ENCODE results near the gene POPDC2. TPM values are rescaled to one million over a fixed set of nuclear protein-coding genes. Genes with fewer than 3 reads are reported as not detected.
A peak's percentile ranks its signal among the peaks of the same experiment; 100 is the strongest.

POPDC2 gene
- total RNA-seq, 1 experiment from 2014 or later, result 0.48 TPM

DNA sequence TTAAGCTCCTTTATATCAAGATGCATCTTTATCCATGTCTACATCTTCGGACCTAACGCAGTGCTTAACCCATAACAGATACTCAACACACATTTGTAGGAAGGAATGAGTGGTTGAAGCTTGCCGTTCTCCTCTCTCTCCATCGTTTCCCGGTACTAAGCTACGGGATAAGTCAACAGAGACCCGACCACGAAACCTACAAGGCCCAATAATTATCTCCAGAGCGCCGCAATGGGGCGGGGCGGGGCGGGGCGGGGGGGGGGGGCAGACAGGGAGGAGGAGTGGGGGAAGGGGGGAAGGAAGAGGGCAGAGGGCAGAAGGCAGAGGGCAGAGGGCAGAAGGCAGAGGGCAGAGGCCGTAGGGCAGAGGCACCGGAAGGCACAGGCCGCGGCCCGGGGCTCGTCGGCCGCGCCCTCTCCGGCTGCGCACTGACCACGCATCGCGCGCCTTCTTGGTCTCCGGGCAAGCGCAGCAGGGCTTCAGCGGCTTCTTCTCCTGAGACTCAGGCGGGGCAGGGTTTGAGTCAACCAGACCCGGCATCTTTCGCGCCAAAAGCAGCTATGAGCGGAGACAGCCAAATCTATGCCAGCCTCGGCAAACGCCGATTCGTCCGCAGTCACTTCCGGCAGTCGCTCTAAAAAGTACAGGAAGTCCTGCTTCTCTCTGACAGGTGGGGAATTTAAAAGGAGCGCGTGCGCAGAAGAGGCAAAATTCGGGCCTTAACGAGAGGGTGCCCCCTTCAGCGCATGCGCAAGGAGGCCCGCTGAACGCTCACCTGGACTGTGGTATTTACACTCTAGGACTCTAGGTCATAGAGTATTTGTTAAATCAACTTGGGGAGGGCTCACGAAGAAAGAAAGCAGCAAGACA lies 16.6 kb upstream of the POPDC2 start, which contains the start of gene COX17 (continued):
- no peak for TF ChIP-seq MXD4 (CRISPR knock-in tag; IDR thresholded peaks at IDR 0.05; ENCODE audit: borderline replicate concordance)
- peak; percentile 57; the same call in 1 of the 2 replicates for TF ChIP-seq SP1 (CRISPR knock-in tag; conservative IDR thresholded peaks at IDR 0.05)
- no peak for TF ChIP-seq OVOL2 (CRISPR knock-in tag; IDR thresholded peaks at IDR 0.05; ENCODE audit: borderline replicate concordance)
- TF ChIP-seq ZBTB21 (CRISPR knock-in tag; IDR thresholded peaks at IDR 0.05; ENCODE audit: borderline replicate concordance), result peak; percentile 27; the same call in 1 of the 2 replicates
- TF ChIP-seq ZSCAN18 (CRISPR knock-in tag; IDR thresholded peaks at IDR 0.05), result no peak
- TF ChIP-seq NFE2L1 (CRISPR knock-in tag; IDR thresholded peaks at IDR 0.05), result no peak
- TF ChIP-seq, protein P1, sequence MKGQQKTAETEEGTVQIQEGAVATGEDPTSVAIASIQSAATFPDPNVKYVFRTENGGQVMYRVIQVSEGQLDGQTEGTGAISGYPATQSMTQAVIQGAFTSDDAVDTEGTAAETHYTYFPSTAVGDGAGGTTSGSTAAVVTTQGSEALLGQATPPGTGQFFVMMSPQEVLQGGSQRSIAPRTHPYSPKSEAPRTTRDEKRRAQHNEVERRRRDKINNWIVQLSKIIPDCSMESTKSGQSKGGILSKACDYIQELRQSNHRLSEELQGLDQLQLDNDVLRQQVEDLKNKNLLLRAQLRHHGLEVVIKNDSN (CRISPR knock-in tag; IDR thresholded peaks at IDR 0.05), result no peak
- TF ChIP-seq MYBL2 (CRISPR knock-in tag; IDR thresholded peaks at IDR 0.05), result peak; percentile 94
- TF ChIP-seq ZNF671 (CRISPR knock-in tag; IDR thresholded peaks at IDR 0.05), result no peak
- TF ChIP-seq SOX15 (CRISPR knock-in tag; IDR thresholded peaks at IDR 0.05), result no peak
- 0 out of 2 replicates have a peak, but pooled peaks have one; percentile 29 for TF ChIP-seq CREB1 (CRISPR knock-in tag; IDR thresholded peaks at IDR 0.05)
- TF ChIP-seq ATF6 (CRISPR knock-in tag; IDR thresholded peaks at IDR 0.05), result no peak
- TF ChIP-seq SMAD3 (CRISPR knock-in tag; IDR thresholded peaks at IDR 0.05; ENCODE audit: borderline replicate concordance), result no peak
- TF ChIP-seq, protein P2, sequence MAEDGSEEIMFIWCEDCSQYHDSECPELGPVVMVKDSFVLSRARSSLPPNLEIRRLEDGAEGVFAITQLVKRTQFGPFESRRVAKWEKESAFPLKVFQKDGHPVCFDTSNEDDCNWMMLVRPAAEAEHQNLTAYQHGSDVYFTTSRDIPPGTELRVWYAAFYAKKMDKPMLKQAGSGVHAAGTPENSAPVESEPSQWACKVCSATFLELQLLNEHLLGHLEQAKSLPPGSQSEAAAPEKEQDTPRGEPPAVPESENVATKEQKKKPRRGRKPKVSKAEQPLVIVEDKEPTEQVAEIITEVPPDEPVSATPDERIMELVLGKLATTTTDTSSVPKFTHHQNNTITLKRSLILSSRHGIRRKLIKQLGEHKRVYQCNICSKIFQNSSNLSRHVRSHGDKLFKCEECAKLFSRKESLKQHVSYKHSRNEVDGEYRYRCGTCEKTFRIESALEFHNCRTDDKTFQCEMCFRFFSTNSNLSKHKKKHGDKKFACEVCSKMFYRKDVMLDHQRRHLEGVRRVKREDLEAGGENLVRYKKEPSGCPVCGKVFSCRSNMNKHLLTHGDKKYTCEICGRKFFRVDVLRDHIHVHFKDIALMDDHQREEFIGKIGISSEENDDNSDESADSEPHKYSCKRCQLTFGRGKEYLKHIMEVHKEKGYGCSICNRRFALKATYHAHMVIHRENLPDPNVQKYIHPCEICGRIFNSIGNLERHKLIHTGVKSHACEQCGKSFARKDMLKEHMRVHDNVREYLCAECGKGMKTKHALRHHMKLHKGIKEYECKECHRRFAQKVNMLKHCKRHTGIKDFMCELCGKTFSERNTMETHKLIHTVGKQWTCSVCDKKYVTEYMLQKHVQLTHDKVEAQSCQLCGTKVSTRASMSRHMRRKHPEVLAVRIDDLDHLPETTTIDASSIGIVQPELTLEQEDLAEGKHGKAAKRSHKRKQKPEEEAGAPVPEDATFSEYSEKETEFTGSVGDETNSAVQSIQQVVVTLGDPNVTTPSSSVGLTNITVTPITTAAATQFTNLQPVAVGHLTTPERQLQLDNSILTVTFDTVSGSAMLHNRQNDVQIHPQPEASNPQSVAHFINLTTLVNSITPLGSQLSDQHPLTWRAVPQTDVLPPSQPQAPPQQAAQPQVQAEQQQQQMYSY (CRISPR knock-in tag; IDR thresholded peaks at IDR 0.05), result no peak
- TF ChIP-seq MAX (CRISPR knock-in tag; IDR thresholded peaks at IDR 0.05), result peak; percentile 52; the same call in 1 of the 2 replicates

GRCh38 chr3:119676020-119676419 lies 15.6 kb upstream of the POPDC2 start:
- Mint-ChIP-seq H3K9me3 (no peaks in the 10 kb centered on the region), H3K36me3 (peaks cover 33% of the 10 kb centered on the region), H3K4me3 (peak overlapping the region; percentile 97), H3K27me3 (ENCODE audit: low read depth) (peaks cover 4% of the 10 kb centered on the region; the same call in 1 of the 2 replicates), H3K27ac (no peak overlapping the region), H3K4me1 (peaks cover 20% of the 10 kb centered on the region)
- ATAC-seq (no peak), DNase-seq (ENCODE audit: low spot score) (no peak)
- no peak for TF ChIP-seq ZNF219 (CRISPR knock-in tag; IDR thresholded peaks at IDR 0.05; ENCODE audit: borderline replicate concordance)
- TF ChIP-seq TEAD4 (CRISPR knock-in tag; IDR thresholded peaks at IDR 0.05), result no peak
- ChIA-PET POLR2A (no interaction called here), CTCF (interaction anchor here (2.2 kb wide), 1 partner anchor 75 kb away, joined by 9 read pairs; no protein-coding TSS in a partner anchor)
